ENCODE measurements around the gene KLF13.

DNA sequence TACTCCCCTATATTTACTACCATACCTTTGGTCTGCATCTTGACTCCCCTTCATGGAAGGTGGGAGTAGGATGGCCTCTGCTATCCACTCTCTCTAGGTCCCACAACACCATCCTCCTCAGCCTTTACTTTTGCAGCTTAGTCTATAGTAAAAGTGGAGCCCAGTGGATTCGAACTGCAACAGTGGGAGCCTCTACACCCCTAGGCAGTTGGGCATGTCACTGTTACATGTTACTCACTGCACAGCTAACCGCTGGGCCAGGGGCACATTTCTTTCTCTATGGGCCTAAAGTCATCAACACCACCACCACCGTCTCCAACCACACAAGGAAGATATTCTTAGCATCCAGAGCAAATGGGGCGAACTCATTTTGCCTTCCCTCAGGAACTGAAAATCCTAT, 62.9 kb downstream of the KLF13 start:
- no peak for TF ChIP-seq CTCF (conservative IDR thresholded peaks at IDR 0.05; ENCODE audit: low read depth, low read length)
- TF ChIP-seq EZH2 (IDR thresholded peaks at IDR 0.05; ENCODE audit: borderline replicate concordance, low read depth, low read length, poor library complexity, severe bottlenecking): no peak
